Effector memory CD4-positive, alpha-beta T cell (primary cell): ENCODE data around the gene CDK5RAP2.

Source experiments
- DNase-seq, 3 donors: peaks; one replicate each; pipeline ENCODE4 v3.0.0-alpha.2; 2020
- H3K27ac ChIP-seq: 2 replicates; pipeline ENCODE4 v1.7.0; 2013; ENCODE audit warnings: mild to moderate bottlenecking, low read length, moderate library complexity; ENCODE audit not compliant: insufficient read depth, poor library complexity, severe bottlenecking
- H3K27me3 ChIP-seq: replicated peaks from 2 replicates; pipeline ENCODE4 v1.7.0; 2013; ENCODE audit warnings: mild to moderate bottlenecking, low read length; ENCODE audit not compliant: insufficient read depth, control insufficient read depth, poor library complexity, severe bottlenecking
- H3K36me3 ChIP-seq: 2 replicates; pipeline ENCODE4 v1.7.0; 2013; ENCODE audit warnings: mild to moderate bottlenecking, low read length, moderate library complexity; ENCODE audit not compliant: control insufficient read depth, insufficient read depth
- H3K4me1 ChIP-seq: 2 replicates; pipeline ENCODE4 v1.7.0; 2013; ENCODE audit warnings: low read length, mild to moderate bottlenecking; ENCODE audit not compliant: control insufficient read depth, insufficient read depth, poor library complexity, severe bottlenecking
- H3K4me3 ChIP-seq: 2 replicates; pipeline ENCODE4 v1.7.0; 2013; ENCODE audit warnings: low read length, low read depth, mild to moderate bottlenecking; ENCODE audit not compliant: insufficient read depth, poor library complexity, severe bottlenecking
- H3K9me3 ChIP-seq: 2 replicates; pipeline ENCODE4 v1.7.0; 2013; ENCODE audit warnings: mild to moderate bottlenecking, low read length, moderate library complexity; ENCODE audit not compliant: control insufficient read depth

Gene CDK5RAP2

GRCh38 chr9:120481248-120481647, 98.7 kb downstream of the CDK5RAP2 start:
- no peaks in the 10 kb centered on the region for H3K4me1 ChIP-seq
- DNase-seq = no peak
- peaks cover 31% of the 10 kb centered on the region for H3K36me3 ChIP-seq
- H3K4me3 ChIP-seq = no peak overlapping the region
- H3K9me3 ChIP-seq = no peaks in the 10 kb centered on the region
- no peak overlapping the region for H3K27ac ChIP-seq
- no peaks in the 10 kb centered on the region for H3K27me3 ChIP-seq

- peaks cover 28% of the 10 kb centered on the region for H3K36me3 ChIP-seq
- DNase-seq = no peak
- H3K4me1 ChIP-seq = no peaks in the 10 kb centered on the region
- no peak overlapping the region for H3K27ac ChIP-seq
- no peak overlapping the region for H3K4me3 ChIP-seq
- no peaks in the 10 kb centered on the region for H3K27me3 ChIP-seq
- H3K9me3 ChIP-seq = no peaks in the 10 kb centered on the region
Observed at GRCh38 chr9:120480707-120481106, 99.3 kb downstream of the CDK5RAP2 start.

- H3K36me3 ChIP-seq = peaks cover 42% of the 10 kb centered on the region
- no peak for DNase-seq
- no peaks in the 10 kb centered on the region for H3K4me1 ChIP-seq
- no peaks in the 10 kb centered on the region for H3K9me3 ChIP-seq
- H3K27ac ChIP-seq = no peak overlapping the region
- no peak overlapping the region for H3K4me3 ChIP-seq
- no peaks in the 10 kb centered on the region for H3K27me3 ChIP-seq
Observed at GRCh38 chr9:120478208-120478607, 101.8 kb downstream of the CDK5RAP2 start.

GRCh38 chr9:120477534-120478001, 102.4 kb downstream of the CDK5RAP2 start:
- H3K9me3 ChIP-seq = no peaks in the 10 kb centered on the region
- H3K27ac ChIP-seq = no peak overlapping the region
- no peaks in the 10 kb centered on the region for H3K4me1 ChIP-seq
- H3K4me3 ChIP-seq = no peak overlapping the region
- no peaks in the 10 kb centered on the region for H3K27me3 ChIP-seq
- peak in 1 of 3 donors; percentile 3 for DNase-seq
- peaks cover 36% of the 10 kb centered on the region for H3K36me3 ChIP-seq

GRCh38 chr9:120475341-120475740, 104.6 kb downstream of the CDK5RAP2 start:
- Histone ChIP-seq H3K36me3 (peaks cover 36% of the 10 kb centered on the region), H3K4me1 (no peaks in the 10 kb centered on the region), H3K27me3 (no peaks in the 10 kb centered on the region), H3K27ac (no peak overlapping the region), H3K9me3 (no peaks in the 10 kb centered on the region), H3K4me3 (no peak overlapping the region)
- no peak for DNase-seq

- Histone ChIP-seq H3K27me3 (no peaks in the 10 kb centered on the region), H3K27ac (no peak overlapping the region), H3K4me3 (no peak overlapping the region), H3K36me3 (peaks cover 42% of the 10 kb centered on the region), H3K4me1 (no peaks in the 10 kb centered on the region), H3K9me3 (no peaks in the 10 kb centered on the region)
- DNase-seq = no peak
Observed at GRCh38 chr9:120474591-120475243, 105.2 kb downstream of the CDK5RAP2 start.

GRCh38 chr9:120473608-120474007, 106.4 kb downstream of the CDK5RAP2 start:
- Histone ChIP-seq H3K9me3 (no peaks in the 10 kb centered on the region), H3K36me3 (peaks cover 48% of the 10 kb centered on the region), H3K4me3 (no peak overlapping the region), H3K4me1 (no peaks in the 10 kb centered on the region), H3K27ac (no peak overlapping the region), H3K27me3 (no peaks in the 10 kb centered on the region)
- DNase-seq = no peak

GRCh38 chr9:120465685-120466407, 114.1 kb downstream of the CDK5RAP2 start:
- Histone ChIP-seq H3K9me3 (no peaks in the 10 kb centered on the region), H3K27me3 (no peaks in the 10 kb centered on the region), H3K36me3 (peaks cover 42% of the 10 kb centered on the region), H3K4me1 (no peaks in the 10 kb centered on the region), H3K27ac (no peak overlapping the region), H3K4me3 (no peak overlapping the region)
- DNase-seq = no peak

- peaks cover 36% of the 10 kb centered on the region for H3K36me3 ChIP-seq
- H3K4me3 ChIP-seq = no peak overlapping the region
- H3K27me3 ChIP-seq = no peaks in the 10 kb centered on the region
- no peaks in the 10 kb centered on the region for H3K9me3 ChIP-seq
- no peak for DNase-seq
- H3K27ac ChIP-seq = no peak overlapping the region
- H3K4me1 ChIP-seq = no peaks in the 10 kb centered on the region
Observed at GRCh38 chr9:120464887-120465421, 115.0 kb downstream of the CDK5RAP2 start.
